Panc1 (cell line): ENCODE measurements around the gene WASF2.

Source experiments
- POLR2AphosphoS5 ChIP-seq: IDR thresholded peaks from 2 replicates; pipeline ENCODE4 v1.6.1; 2012; ENCODE audit warnings: mild to moderate bottlenecking, low read depth, low read length, moderate library complexity
- TF ChIP-seq, protein P1 (sequence below): fragments of 450-650 bp; IDR thresholded peaks from 2 replicates; pipeline ENCODE4 v1.5.1; 2017; ENCODE audit warnings: mild to moderate bottlenecking
- TF ChIP-seq, protein P2 (sequence below), 2 experiments: IDR thresholded peaks; 2 replicates each; pipeline ENCODE4 v1.6.1; 2011 to 2012; ENCODE audit warnings: low read depth in 2 of 2, control low read depth in 1 of 2, low read length in 1 of 2, mild to moderate bottlenecking in 1 of 2, moderate library complexity in 1 of 2; ENCODE audit not compliant: insufficient read depth in 1 of 2

DNA sequence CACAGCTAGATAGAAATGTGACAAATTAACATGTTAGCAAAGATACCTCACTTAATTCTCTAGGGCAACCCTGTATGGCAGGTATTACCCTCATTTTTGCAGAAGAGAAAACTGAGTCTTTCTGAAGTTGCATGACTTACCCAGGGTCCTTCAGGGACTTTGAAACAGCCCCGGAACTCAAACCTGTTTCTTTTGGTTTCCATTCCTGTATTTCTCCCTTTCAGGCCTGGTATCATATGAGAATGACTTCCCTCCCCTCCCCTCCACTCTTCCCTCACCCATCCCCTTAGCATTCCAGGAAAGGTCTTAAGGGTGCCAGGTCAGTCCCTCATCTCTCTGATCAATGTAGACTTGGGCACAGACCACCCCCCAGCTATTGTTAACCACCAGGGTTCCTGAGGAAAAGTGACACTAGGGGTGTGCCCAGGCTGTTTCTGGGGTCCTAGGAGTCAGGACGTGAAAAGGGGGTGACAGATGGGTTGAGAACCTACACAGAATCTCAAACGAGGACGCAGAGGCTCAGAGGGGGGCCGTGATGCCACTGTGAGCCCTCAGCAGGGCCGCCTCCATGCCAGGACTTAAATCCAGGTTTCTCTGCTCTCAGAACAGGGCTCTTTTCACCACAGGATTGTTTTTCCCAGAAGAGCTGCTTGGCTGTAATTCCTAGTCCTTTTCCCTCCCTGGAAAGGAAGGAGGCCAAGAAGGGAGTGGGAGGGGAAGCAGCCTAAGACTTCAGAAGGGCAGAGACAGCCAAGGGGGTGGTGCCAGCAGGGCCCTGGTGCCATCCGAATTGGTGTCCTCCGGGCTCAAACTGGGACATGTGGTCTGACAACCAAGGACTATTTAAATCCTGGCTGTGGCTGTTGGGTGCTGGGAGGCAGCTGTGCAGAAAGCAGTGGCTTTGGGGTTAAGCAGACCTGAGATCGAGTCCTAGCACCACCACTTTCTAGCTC, 2.1 kb upstream of the WASF2 start:
- TF ChIP-seq POLR2AphosphoS5, result no peak
- TF ChIP-seq, protein P1, sequence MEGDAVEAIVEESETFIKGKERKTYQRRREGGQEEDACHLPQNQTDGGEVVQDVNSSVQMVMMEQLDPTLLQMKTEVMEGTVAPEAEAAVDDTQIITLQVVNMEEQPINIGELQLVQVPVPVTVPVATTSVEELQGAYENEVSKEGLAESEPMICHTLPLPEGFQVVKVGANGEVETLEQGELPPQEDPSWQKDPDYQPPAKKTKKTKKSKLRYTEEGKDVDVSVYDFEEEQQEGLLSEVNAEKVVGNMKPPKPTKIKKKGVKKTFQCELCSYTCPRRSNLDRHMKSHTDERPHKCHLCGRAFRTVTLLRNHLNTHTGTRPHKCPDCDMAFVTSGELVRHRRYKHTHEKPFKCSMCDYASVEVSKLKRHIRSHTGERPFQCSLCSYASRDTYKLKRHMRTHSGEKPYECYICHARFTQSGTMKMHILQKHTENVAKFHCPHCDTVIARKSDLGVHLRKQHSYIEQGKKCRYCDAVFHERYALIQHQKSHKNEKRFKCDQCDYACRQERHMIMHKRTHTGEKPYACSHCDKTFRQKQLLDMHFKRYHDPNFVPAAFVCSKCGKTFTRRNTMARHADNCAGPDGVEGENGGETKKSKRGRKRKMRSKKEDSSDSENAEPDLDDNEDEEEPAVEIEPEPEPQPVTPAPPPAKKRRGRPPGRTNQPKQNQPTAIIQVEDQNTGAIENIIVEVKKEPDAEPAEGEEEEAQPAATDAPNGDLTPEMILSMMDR, result no peak
- TF ChIP-seq, protein P2, sequence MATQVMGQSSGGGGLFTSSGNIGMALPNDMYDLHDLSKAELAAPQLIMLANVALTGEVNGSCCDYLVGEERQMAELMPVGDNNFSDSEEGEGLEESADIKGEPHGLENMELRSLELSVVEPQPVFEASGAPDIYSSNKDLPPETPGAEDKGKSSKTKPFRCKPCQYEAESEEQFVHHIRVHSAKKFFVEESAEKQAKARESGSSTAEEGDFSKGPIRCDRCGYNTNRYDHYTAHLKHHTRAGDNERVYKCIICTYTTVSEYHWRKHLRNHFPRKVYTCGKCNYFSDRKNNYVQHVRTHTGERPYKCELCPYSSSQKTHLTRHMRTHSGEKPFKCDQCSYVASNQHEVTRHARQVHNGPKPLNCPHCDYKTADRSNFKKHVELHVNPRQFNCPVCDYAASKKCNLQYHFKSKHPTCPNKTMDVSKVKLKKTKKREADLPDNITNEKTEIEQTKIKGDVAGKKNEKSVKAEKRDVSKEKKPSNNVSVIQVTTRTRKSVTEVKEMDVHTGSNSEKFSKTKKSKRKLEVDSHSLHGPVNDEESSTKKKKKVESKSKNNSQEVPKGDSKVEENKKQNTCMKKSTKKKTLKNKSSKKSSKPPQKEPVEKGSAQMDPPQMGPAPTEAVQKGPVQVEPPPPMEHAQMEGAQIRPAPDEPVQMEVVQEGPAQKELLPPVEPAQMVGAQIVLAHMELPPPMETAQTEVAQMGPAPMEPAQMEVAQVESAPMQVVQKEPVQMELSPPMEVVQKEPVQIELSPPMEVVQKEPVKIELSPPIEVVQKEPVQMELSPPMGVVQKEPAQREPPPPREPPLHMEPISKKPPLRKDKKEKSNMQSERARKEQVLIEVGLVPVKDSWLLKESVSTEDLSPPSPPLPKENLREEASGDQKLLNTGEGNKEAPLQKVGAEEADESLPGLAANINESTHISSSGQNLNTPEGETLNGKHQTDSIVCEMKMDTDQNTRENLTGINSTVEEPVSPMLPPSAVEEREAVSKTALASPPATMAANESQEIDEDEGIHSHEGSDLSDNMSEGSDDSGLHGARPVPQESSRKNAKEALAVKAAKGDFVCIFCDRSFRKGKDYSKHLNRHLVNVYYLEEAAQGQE (IDR thresholded peaks at IDR 0.05; ENCODE audit: insufficient read depth in 1 of 2, low read depth in 2 of 2, low read length in 1 of 2), result no peak
